ENCODE data around the gene MPG. TPM values are rescaled to one million over a fixed set of nuclear protein-coding genes. Genes with fewer than 3 reads are reported as not detected.

MPG gene
- total RNA-seq, 4 donors from 2014 or later: 75.0 to 124 (median 83.0) TPM

DNA sequence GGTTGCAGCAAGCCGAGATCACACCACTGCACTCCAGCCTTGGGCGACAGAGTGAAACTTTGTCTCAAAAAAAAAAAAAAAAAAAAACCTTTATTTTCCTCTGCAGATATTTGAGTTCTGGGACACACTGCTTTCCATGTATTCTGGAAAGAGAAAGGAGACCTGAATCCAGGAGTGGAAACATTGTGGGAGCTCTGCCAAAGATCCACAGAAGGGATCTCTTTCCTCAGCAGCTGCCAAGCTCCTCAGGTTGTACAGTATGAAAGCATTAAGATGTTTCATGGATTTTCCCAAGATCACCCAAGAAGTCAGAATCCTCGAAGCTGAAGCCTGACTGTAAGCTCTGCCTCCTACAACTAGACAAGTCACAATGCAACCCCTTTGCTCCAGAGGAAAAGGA, 47.0 kb downstream of the MPG start:
- in situ Hi-C loops (cut with MboI; ENCODE audit: low sequenced_read_pairs in 4 of 4) (no loop called here), intact Hi-C loops (cut with DNase I; ENCODE audit: low total_unique reads) (no loop called here)
- TF ChIP-seq, protein P1, sequence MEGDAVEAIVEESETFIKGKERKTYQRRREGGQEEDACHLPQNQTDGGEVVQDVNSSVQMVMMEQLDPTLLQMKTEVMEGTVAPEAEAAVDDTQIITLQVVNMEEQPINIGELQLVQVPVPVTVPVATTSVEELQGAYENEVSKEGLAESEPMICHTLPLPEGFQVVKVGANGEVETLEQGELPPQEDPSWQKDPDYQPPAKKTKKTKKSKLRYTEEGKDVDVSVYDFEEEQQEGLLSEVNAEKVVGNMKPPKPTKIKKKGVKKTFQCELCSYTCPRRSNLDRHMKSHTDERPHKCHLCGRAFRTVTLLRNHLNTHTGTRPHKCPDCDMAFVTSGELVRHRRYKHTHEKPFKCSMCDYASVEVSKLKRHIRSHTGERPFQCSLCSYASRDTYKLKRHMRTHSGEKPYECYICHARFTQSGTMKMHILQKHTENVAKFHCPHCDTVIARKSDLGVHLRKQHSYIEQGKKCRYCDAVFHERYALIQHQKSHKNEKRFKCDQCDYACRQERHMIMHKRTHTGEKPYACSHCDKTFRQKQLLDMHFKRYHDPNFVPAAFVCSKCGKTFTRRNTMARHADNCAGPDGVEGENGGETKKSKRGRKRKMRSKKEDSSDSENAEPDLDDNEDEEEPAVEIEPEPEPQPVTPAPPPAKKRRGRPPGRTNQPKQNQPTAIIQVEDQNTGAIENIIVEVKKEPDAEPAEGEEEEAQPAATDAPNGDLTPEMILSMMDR (IDR thresholded peaks at IDR 0.05 in 4 of 5, conservative IDR thresholded peaks at IDR 0.05 in 1 of 5): no peak
- TF ChIP-seq POLR2A (IDR thresholded peaks at IDR 0.05): no peak
- ATAC-seq (no peak), DNase-seq (no peak)
- Histone ChIP-seq H3K36me3 (peaks cover 0 to 4% of the 10 kb centered on the region in 2 donors), H3K27me3 (no peaks in the 10 kb centered on the region), H3K4me3 (no peak overlapping the region), H3K4me1 (peaks cover 0 to 3% of the 10 kb centered on the region in 2 donors), H3K9me3 (no peaks in the 10 kb centered on the region), H3K27ac (no peak overlapping the region)

DNA sequence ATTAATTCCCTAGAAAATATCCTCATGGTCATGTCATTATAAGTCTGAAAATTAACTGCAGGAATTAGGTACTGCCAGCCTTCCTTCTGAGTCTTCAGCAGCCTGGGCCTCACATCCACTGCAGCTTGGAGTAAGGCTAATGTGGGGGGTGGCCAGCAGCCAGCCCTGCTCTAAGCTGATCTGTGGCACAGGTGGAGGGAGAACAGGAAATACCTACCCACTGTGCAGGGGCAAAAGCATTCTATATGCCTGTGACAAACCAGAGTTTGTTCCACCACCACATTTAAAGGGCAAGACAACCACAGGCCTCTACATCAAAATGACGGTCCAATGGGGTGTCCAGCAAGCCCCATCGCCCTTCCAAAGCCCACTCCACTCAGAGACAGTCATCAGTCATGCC, 51.0 kb downstream of the MPG start:
- Histone ChIP-seq H3K27ac (no peak overlapping the region), H3K27me3 (no peaks in the 10 kb centered on the region), H3K4me3 (no peak overlapping the region), H3K4me1 (peaks cover 0 to 3% of the 10 kb centered on the region in 2 donors), H3K36me3 (no peaks in the 10 kb centered on the region), H3K9me3 (no peaks in the 10 kb centered on the region)
- intact Hi-C loops (cut with DNase I; ENCODE audit: low total_unique reads): no loop called here
- ATAC-seq (no peak), DNase-seq (no peak)
- TF ChIP-seq POLR2A (IDR thresholded peaks at IDR 0.05): no peak
- TF ChIP-seq, protein P1 (IDR thresholded peaks at IDR 0.05 in 4 of 5, conservative IDR thresholded peaks at IDR 0.05 in 1 of 5): no peak
- in situ Hi-C loops (cut with MboI; ENCODE audit: low sequenced_read_pairs in 4 of 4): no loop called here

DNA sequence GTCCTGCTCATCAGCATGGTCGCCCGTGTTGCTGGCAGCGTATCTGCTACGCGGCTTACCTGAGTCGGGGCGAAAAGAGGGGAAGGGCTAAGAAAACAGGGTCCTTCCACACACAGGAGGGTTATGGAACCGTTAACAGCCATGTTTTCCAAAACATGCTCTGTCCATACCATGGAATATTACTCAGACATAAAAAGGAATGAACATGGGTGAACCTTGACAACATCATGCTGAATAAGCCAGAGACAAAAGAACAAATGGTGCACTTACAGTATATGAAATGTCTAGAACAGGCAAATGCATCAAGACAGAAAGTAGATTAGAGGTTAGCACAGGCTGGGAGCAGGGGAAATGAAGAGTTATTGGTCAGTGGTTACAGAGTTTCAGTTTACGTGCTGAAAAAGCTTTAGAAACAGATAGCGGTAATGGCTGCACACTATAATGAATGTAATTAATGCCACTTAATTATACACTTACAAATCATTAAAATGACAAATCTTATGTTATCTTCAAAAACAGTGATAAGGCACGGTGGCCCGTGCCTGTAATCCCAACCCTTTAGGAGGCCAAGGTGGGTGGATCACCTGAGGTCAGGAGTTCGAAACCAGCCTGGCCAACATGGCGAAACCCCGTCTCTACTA, 52.6 kb downstream of the MPG start:
- H3K36me3 ChIP-seq: no peaks in the 10 kb centered on the region
- TF ChIP-seq, protein P1 (IDR thresholded peaks at IDR 0.05 in 4 of 5, conservative IDR thresholded peaks at IDR 0.05 in 1 of 5): no peak
- DNase-seq (no peak), ATAC-seq (no peak)
- H3K27ac ChIP-seq: no peak overlapping the region
- in situ Hi-C loops (cut with MboI; ENCODE audit: low sequenced_read_pairs in 4 of 4): no loop called here
- no peaks in the 10 kb centered on the region for H3K9me3 ChIP-seq
- intact Hi-C loops (cut with DNase I; ENCODE audit: low total_unique reads): no loop called here
- H3K27me3 ChIP-seq: no peaks in the 10 kb centered on the region
- H3K4me3 ChIP-seq: no peak overlapping the region
- H3K4me1 ChIP-seq: peaks cover 0 to 3% of the 10 kb centered on the region in 2 donors

DNA sequence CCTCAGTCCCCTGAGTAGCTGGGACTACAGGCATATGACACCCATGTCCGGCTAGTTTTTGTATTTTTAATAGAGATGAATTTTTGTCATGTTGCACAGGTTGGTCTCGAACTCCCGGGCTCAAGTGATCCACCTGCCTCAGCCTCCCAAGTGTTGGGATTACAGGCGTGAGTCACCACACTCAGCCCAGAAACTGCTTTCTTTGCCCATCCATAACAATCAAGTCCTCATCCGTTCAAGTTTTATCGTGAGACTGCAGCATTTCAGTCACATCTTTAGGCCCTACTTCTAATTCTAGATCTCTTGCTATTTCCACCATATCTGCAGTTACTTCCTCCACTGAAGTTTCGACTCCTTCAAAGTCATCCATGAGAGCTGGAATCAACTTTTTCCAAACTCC, 54.1 kb downstream of the MPG start:
- peaks cover 4 to 5% of the 10 kb centered on the region in 2 donors for H3K4me1 ChIP-seq
- no peak for DNase-seq
- no peak for ATAC-seq

More for the DNA sequence above, 54.1 kb downstream of the MPG start:
- Histone ChIP-seq H3K27me3 (no peaks in the 10 kb centered on the region), H3K9me3 (no peaks in the 10 kb centered on the region), H3K27ac (no peak overlapping the region), H3K4me3 (no peak overlapping the region), H3K36me3 (no peaks in the 10 kb centered on the region)
- in situ Hi-C loops (cut with MboI; ENCODE audit: low sequenced_read_pairs in 4 of 4): no loop called here
- intact Hi-C loops (cut with DNase I; ENCODE audit: low total_unique reads): no loop called here
- TF ChIP-seq POLR2A (IDR thresholded peaks at IDR 0.05): no peak
- TF ChIP-seq, protein P1 (IDR thresholded peaks at IDR 0.05 in 4 of 5, conservative IDR thresholded peaks at IDR 0.05 in 1 of 5): no peak
